Vagina (tissue), 2 donors: ENCODE measurements around the gene ZBTB42. TPM values are rescaled to one million over a fixed set of nuclear protein-coding genes. Genes with fewer than 3 reads are reported as not detected.

ENCODE experiments used
- DNase-seq, 2 donors: peaks; one replicate each; pipeline ENCODE4 v3.0.0-alpha.2; 2017; ENCODE audit errors: extremely low spot score in 2 of 2
- H3K27ac ChIP-seq: fragments of 200-600 bp; sonication (generic); one replicate; pipeline ENCODE4 v1.5.1; 2019
- H3K27me3 ChIP-seq: fragments of 200-600 bp; sonication (generic); one replicate; pipeline ENCODE4 v1.5.1; 2019
- H3K36me3 ChIP-seq, 2 donors: fragments of 200-600 bp; sonication (generic); one replicate each; pipeline ENCODE4 v1.5.1; 2017 to 2019
- H3K4me1 ChIP-seq: fragments of 200-600 bp; sonication (generic); one replicate; pipeline ENCODE4 v1.5.1; 2019
- H3K4me3 ChIP-seq, 2 donors: fragments of 200-600 bp; sonication (generic); 1 replicate in 1 of 2; 2 replicates in 1 of 2; pipeline ENCODE4 v1.5.1; 2016 to 2019
- H3K9me3 ChIP-seq: fragments of 200-600 bp; sonication (generic); one replicate; pipeline ENCODE4 v1.5.1; 2019
- POLR2A ChIP-seq, 2 donors: fragments of 450-650 bp; IDR thresholded peaks; one replicate each; pipeline ENCODE4 v1.6.1; 2017; ENCODE audit warnings: antibody characterized with exemption in 2 of 2, mild to moderate bottlenecking in 2 of 2, moderate library complexity in 2 of 2
- POLR2AphosphoS5 ChIP-seq, 2 donors: sonication (generic); formaldehyde crosslinking; IDR thresholded peaks; one replicate each; pipeline ENCODE4 v1.9.0; 2017; ENCODE audit warnings: antibody characterized with exemption in 2 of 2, mild to moderate bottlenecking in 2 of 2, low read depth in 1 of 2; ENCODE audit not compliant: insufficient read depth in 1 of 2
- intact Hi-C: fragments of 100-400 bp; cut with DNase I; formaldehyde crosslinking; loops from one replicate; pipeline ENCODE4 v1.15.1; 2023
- total RNA-seq: library from RNA; depleted of rRNA; stranded (reverse); fragments of >200 nt; gene quantifications from one replicate; pipeline ENCODE4 v1.2.3, GENCODE V29; 2016
- TF ChIP-seq, protein P1 (sequence below), 3 experiments: fragments of 450-650 bp in 2 of 3; fragments of 200-600 bp in 1 of 3; sonication (generic) in 1 of 3; IDR thresholded peaks; one replicate each; pipeline ENCODE4 v1.5.1; 2017 to 2019; ENCODE audit warnings: antibody characterized with exemption in 3 of 3, mild to moderate bottlenecking in 2 of 3, moderate library complexity in 2 of 3

ZBTB42 gene
- total RNA-seq, 1 donor from 2014 or later: 7.6 TPM

- Histone ChIP-seq H3K27me3 (no peaks in the 10 kb centered on the region), H3K27ac (peak overlapping the region; percentile 14), H3K4me3 (no peak overlapping the region), H3K9me3 (no peaks in the 10 kb centered on the region), H3K4me1 (peaks cover 13% of the 10 kb centered on the region), H3K36me3 (peaks cover 0 to 18% of the 10 kb centered on the region in 2 donors)
- no peak for TF ChIP-seq POLR2A (IDR thresholded peaks at IDR 0.05)
- TF ChIP-seq, protein P1, sequence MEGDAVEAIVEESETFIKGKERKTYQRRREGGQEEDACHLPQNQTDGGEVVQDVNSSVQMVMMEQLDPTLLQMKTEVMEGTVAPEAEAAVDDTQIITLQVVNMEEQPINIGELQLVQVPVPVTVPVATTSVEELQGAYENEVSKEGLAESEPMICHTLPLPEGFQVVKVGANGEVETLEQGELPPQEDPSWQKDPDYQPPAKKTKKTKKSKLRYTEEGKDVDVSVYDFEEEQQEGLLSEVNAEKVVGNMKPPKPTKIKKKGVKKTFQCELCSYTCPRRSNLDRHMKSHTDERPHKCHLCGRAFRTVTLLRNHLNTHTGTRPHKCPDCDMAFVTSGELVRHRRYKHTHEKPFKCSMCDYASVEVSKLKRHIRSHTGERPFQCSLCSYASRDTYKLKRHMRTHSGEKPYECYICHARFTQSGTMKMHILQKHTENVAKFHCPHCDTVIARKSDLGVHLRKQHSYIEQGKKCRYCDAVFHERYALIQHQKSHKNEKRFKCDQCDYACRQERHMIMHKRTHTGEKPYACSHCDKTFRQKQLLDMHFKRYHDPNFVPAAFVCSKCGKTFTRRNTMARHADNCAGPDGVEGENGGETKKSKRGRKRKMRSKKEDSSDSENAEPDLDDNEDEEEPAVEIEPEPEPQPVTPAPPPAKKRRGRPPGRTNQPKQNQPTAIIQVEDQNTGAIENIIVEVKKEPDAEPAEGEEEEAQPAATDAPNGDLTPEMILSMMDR (IDR thresholded peaks at IDR 0.05): no peak
- peak in 1 of 2 donors; percentile 5 for TF ChIP-seq POLR2AphosphoS5 (IDR thresholded peaks at IDR 0.05; ENCODE audit: insufficient read depth in 1 of 2, low read depth in 1 of 2)
- no peak for DNase-seq
- intact Hi-C loops: no loop called here
These were observed 31.4 kb upstream of the ZBTB42 start for GRCh38 chr14:104769324-104770071.

- H3K27me3 ChIP-seq: no peaks in the 10 kb centered on the region
- DNase-seq: no peak
- H3K36me3 ChIP-seq: peaks cover 0 to 18% of the 10 kb centered on the region in 2 donors
- peaks cover 20% of the 10 kb centered on the region for H3K4me1 ChIP-seq
- no peaks in the 10 kb centered on the region for H3K9me3 ChIP-seq
- intact Hi-C loops: no loop called here
- H3K4me3 ChIP-seq: no peak overlapping the region
- no peak overlapping the region for H3K27ac ChIP-seq
- TF ChIP-seq, protein P1 (IDR thresholded peaks at IDR 0.05): no peak
- TF ChIP-seq POLR2AphosphoS5 (IDR thresholded peaks at IDR 0.05; ENCODE audit: insufficient read depth in 1 of 2, low read depth in 1 of 2) (no peak), POLR2A (IDR thresholded peaks at IDR 0.05) (no peak)
These were observed 30.8 kb upstream of the ZBTB42 start for GRCh38 chr14:104770072-104770579.

DNA sequence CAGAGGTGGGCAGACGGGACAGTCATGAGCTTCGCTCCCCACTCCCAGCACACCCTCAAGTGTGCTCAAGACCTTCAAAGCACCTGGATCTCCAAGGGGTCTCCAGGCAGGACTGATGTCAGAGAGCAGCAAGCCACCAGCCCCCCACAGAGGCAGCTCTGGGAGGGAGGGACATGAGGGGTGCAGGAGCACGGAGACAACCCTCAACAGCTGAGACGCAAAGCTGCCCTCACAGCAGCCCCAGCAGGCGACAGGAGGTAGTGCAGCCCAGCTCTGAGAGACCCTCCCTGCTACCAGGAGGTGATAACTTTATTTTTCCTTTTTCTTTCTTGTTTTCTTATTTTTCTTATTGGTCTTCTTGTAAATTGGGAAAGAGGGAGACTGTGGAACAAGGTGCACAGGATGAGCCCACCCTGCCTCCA lies 30.0 kb upstream of the ZBTB42 start:
- H3K27me3 ChIP-seq: no peaks in the 10 kb centered on the region
- intact Hi-C loops: no loop called here
- H3K4me3 ChIP-seq: no peak overlapping the region
- DNase-seq: no peak
- H3K27ac ChIP-seq: no peak overlapping the region
- H3K4me1 ChIP-seq: peaks cover 23% of the 10 kb centered on the region
- H3K36me3 ChIP-seq: peaks cover 0 to 18% of the 10 kb centered on the region in 2 donors
- TF ChIP-seq, protein P1 (IDR thresholded peaks at IDR 0.05): no peak
- TF ChIP-seq POLR2AphosphoS5 (IDR thresholded peaks at IDR 0.05; ENCODE audit: insufficient read depth in 1 of 2, low read depth in 1 of 2) (no peak), POLR2A (IDR thresholded peaks at IDR 0.05) (no peak)
- no peaks in the 10 kb centered on the region for H3K9me3 ChIP-seq

DNA sequence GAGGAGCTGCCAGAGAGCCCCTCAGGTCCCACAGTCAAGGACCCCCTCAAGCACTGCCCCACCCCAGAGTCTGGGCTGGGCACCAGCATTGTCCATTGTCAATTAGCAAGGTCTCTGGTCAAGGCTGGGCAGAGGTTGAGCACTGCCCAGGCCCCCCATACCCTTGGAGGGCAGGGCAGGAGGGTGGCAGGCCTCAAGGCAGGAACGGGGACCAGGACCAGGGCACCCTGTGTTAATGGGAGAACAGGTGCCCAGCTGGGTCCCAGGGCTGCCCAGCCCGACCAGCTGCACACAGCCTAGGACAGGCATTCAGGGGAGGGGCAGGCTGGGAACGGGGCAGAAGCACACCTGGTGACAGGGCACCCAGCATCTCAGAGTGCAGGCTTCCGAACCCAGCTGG lies 29.5 kb upstream of the ZBTB42 start:
- intact Hi-C loops: no loop called here
- Histone ChIP-seq H3K4me1 (peaks cover 23% of the 10 kb centered on the region), H3K27me3 (no peaks in the 10 kb centered on the region), H3K27ac (no peak overlapping the region), H3K4me3 (no peak overlapping the region), H3K36me3 (peaks cover 0 to 18% of the 10 kb centered on the region in 2 donors), H3K9me3 (no peaks in the 10 kb centered on the region)
- DNase-seq: no peak
- TF ChIP-seq POLR2AphosphoS5 (IDR thresholded peaks at IDR 0.05; ENCODE audit: insufficient read depth in 1 of 2, low read depth in 1 of 2) (no peak), POLR2A (IDR thresholded peaks at IDR 0.05) (no peak)
- TF ChIP-seq, protein P1 (IDR thresholded peaks at IDR 0.05): no peak
